GM12878 (cell line): ENCODE results near the gene RPGR. TPM values are rescaled to one million over a fixed set of nuclear protein-coding genes. Genes with fewer than 3 reads are reported as not detected.

Experiments
- ATAC-seq: fragments of 200-7000 bp; cut with Tn5 transposase; 3 replicates; pipeline ENCODE4 v1.9.1; 2020; ENCODE audit warnings: mild to moderate bottlenecking, moderate library complexity
- BruUV-seq: library from RNA; stranded (reverse); fragments of 400-500 nt; replicated peaks from 2 replicates; lab custom pipeline; 2021; lab: Mats Ljungman, UMichigan
- CTCF ChIA-PET: fragments of 300-600 bp; sonication (Branson Sonifier 250); formaldehyde crosslinking; extraction: SDS; loops from one replicate; lab custom pipeline; 2021; ENCODE audit warnings: inconsistent platforms; lab: Yijun Ruan, JAX
- POLR2A ChIA-PET: fragments of 350-600 bp; formaldehyde crosslinking; extraction: SDS; loops from one replicate; lab custom pipeline; 2021; ENCODE audit warnings: inconsistent platforms; lab: Charles Lee
- RAD21 ChIA-PET: fragments of 300-600 bp; sonication (Branson Sonifier 250); formaldehyde crosslinking; loops from one replicate; lab custom pipeline; 2023; ENCODE audit warnings: antibody characterized with exemption; ENCODE audit not compliant: unreplicated experiment; lab: Charles Lee
- SMC1A ChIA-PET: fragments of 300-600 bp; sonication (Branson Sonifier 250); formaldehyde crosslinking; loops from one replicate; lab custom pipeline; 2023; ENCODE audit not compliant: unreplicated experiment, uncharacterized antibody; lab: Charles Lee
- DNase-seq: peaks from one replicate; pipeline ENCODE4 v3.0.0-alpha.2; 2011; ENCODE audit warnings: low read depth, low spot score
- FAIRE-seq: peaks from 3 replicates; lab custom pipeline; 2011; peaks lifted over from hg19 to GRCh38; lab: Jason Lieb, UNC
- H2AFZ ChIP-seq: 2 replicates; pipeline ENCODE4 v1.6.0; 2011; ENCODE audit warnings: low read depth, low read length, control low read depth; ENCODE audit not compliant: control insufficient read depth
- H3K27ac ChIP-seq: 2 replicates; pipeline ENCODE4 v1.5.1; 2011; ENCODE audit warnings: control low read depth; ENCODE audit not compliant: control insufficient read depth, insufficient read depth
- H3K27me3 ChIP-seq, 2 experiments: replicated peaks in 1 of 2; 2 replicates each; pipeline versions ENCODE4 v1.6.0 to v1.6.1; 2011; ENCODE audit warnings: low read length in 1 of 2; ENCODE audit not compliant: control insufficient read depth in 2 of 2, insufficient read depth in 2 of 2
- H3K36me3 ChIP-seq, 2 experiments: 2 replicates each; pipeline ENCODE4 v1.5.1; 2011; ENCODE audit warnings: low read length in 1 of 2; ENCODE audit not compliant: control insufficient read depth in 2 of 2, insufficient read depth in 2 of 2
- H3K4me1 ChIP-seq: 2 replicates; pipeline ENCODE4 v1.6.1; 2011; ENCODE audit warnings: mild to moderate bottlenecking, low read length, moderate library complexity, mixed read lengths; ENCODE audit not compliant: control insufficient read depth, insufficient read depth
- H3K4me2 ChIP-seq: 2 replicates; pipeline ENCODE4 v1.6.0; 2011; ENCODE audit warnings: control low read depth; ENCODE audit not compliant: control insufficient read depth, insufficient read depth
- H3K4me3 ChIP-seq: fragments of 200-600 bp; sonication (generic); 2 replicates; pipeline ENCODE4 v1.5.1; 2016
- H3K79me2 ChIP-seq: 2 replicates; pipeline ENCODE4 v1.6.0; 2011; ENCODE audit warnings: low read length; ENCODE audit not compliant: control insufficient read depth, insufficient read depth
- H3K9ac ChIP-seq: 2 replicates; pipeline ENCODE4 v1.8.0; 2011; ENCODE audit warnings: low read length, control low read depth, mixed read lengths; ENCODE audit not compliant: control insufficient read depth, insufficient read depth
- H3K9me3 ChIP-seq: replicated peaks from 3 replicates; pipeline ENCODE4 v1.5.1; 2011; ENCODE audit warnings: mild to moderate bottlenecking, low read length; ENCODE audit not compliant: control insufficient read depth, insufficient read depth
- H4K20me1 ChIP-seq: 2 replicates; pipeline ENCODE4 v1.6.0; 2011; ENCODE audit not compliant: control insufficient read depth, insufficient read depth
- BHLHE40 ChIP-seq, 2 experiments: fragments of 450-650 bp in 1 of 2; IDR thresholded peaks; 2 replicates each; pipeline ENCODE4 v1.6.1; 2011 to 2017; ENCODE audit warnings: low read depth in 2 of 2, borderline replicate concordance in 1 of 2, improper control_type of control experiment in 1 of 2, low read length in 1 of 2, mild to moderate bottlenecking in 1 of 2
- CBFB ChIP-seq: IDR thresholded peaks from 2 replicates; pipeline ENCODE4 v1.6.1; 2016; ENCODE audit warnings: antibody characterized with exemption, low read depth
- CREB1 ChIP-seq: IDR thresholded peaks from 2 replicates; pipeline ENCODE4 v1.6.1; 2012; ENCODE audit warnings: low read depth, mild to moderate bottlenecking, inconsistent platforms
- EP300 ChIP-seq, 2 experiments: fragments of 150-350 bp in 1 of 2; IDR thresholded peaks; 2 replicates each; pipeline ENCODE4 v1.6.1; 2011 to 2012; ENCODE audit warnings: low read depth in 2 of 2, low read length in 2 of 2, borderline replicate concordance in 1 of 2, improper control_type of control experiment in 1 of 2, inconsistent platforms in 1 of 2; ENCODE audit not compliant: control insufficient read depth in 1 of 2
- MYB ChIP-seq: fragments of 150-350 bp; IDR thresholded peaks from 2 replicates; pipeline ENCODE4 v1.6.1; 2014; ENCODE audit warnings: mild to moderate bottlenecking, low read depth, low read length, borderline replicate concordance
- MYC ChIP-seq: IDR thresholded peaks from 2 replicates; pipeline ENCODE4 v1.6.1; 2011; ENCODE audit warnings: mild to moderate bottlenecking, low read length, moderate library complexity, inconsistent platforms; ENCODE audit not compliant: insufficient read depth, insufficient replicate concordance, insufficient read length, severe bottlenecking
- NFYB ChIP-seq: IDR thresholded peaks from 2 replicates; pipeline ENCODE4 v1.6.1; 2011; ENCODE audit warnings: low read depth, mild to moderate bottlenecking, low read length, improper control_type of control experiment, moderate library complexity; ENCODE audit not compliant: insufficient read depth
- NR2F1 ChIP-seq: fragments of 450-650 bp; conservative IDR thresholded peaks from 2 replicates; pipeline ENCODE4 v1.6.1; 2017; ENCODE audit warnings: mild to moderate bottlenecking
- STAT3 ChIP-seq: IDR thresholded peaks from 2 replicates; pipeline ENCODE4 v1.6.1; 2011; ENCODE audit warnings: low read depth, low read length, improper control_type of control experiment
- TBL1XR1 ChIP-seq: IDR thresholded peaks from 2 replicates; pipeline ENCODE4 v1.6.1; 2012; ENCODE audit warnings: low read depth, low read length, improper control_type of control experiment
- YBX1 ChIP-seq: fragments of 450-650 bp; IDR thresholded peaks from 2 replicates; pipeline ENCODE4 v1.6.1; 2016; ENCODE audit warnings: antibody characterized with exemption
- WGBS: methylation state at CpG from one replicate; pipeline ENCODE4 v1.1.6; 2016; ENCODE audit warnings: low lambda C conversion rate; ENCODE audit not compliant: insufficient replicate concordance, insufficient coverage; ENCODE audit errors: missing lambda C conversion rate; 5-methylcytosine and 5-hydroxymethylcytosine counted together
- in situ Hi-C: fragments of 300-500 bp; cut with MboI; formaldehyde crosslinking; loops from 9 replicates; pipeline ENCODE4 v1.14.3; 2018; ENCODE audit warnings: mixed read lengths
- intact Hi-C: fragments of 100-400 bp; cut with micrococcal nuclease; formaldehyde crosslinking; loops from one replicate; pipeline ENCODE4 v1.14.2; 2022; ENCODE audit not compliant: unreplicated experiment
- polyA plus RNA-seq, 11 experiments: library from polyadenylated mRNA; depleted of rRNA in 4 of 11; unstranded in 6 of 11; stranded (reverse) in 5 of 11; fragments of >200 nt; fragmentation: Nextera tagmentation in 4 of 11; fragmentation: Illumina TruSeq in 1 of 11; extraction: Ambion mirVana in 4 of 11; extraction: Trizol in 1 of 11; gene quantifications; 1 replicate in 1 of 11; 2 replicates in 10 of 11; pipeline versions ENCODE4 v1.2.1 to v1.2.3, GENCODE V29; 2011 to 2016; ENCODE audit warnings: inconsistent platforms in 2 of 11, missing spikeins in 2 of 11, low read depth in 1 of 11
- total RNA-seq, 4 experiments: library from RNA; depleted of rRNA in 3 of 4; stranded (reverse); fragments of >200 nt in 3 of 4; fragmentation: Illumina TruSeq in 1 of 4; extraction: Trizol in 1 of 4; gene quantifications; 2 replicates each; pipeline versions ENCODE4 v1.2.1 to v1.2.3, GENCODE V29; 2013 to 2021
- TF ChIP-seq, protein P1 (sequence below): IDR thresholded peaks from 2 replicates; pipeline ENCODE4 v1.6.1; 2011; ENCODE audit warnings: mild to moderate bottlenecking, low read depth, low read length, moderate library complexity; ENCODE audit not compliant: insufficient replicate concordance
- TF ChIP-seq, protein P2 (sequence below): IDR thresholded peaks from 2 replicates; pipeline ENCODE4 v1.6.1; 2011; ENCODE audit warnings: low read depth, low read length, improper control_type of control experiment, borderline replicate concordance
- TF ChIP-seq, protein P3 (sequence below): IDR thresholded peaks from 2 replicates; pipeline ENCODE4 v1.6.1; 2012; ENCODE audit warnings: improper control_type of control experiment, low read depth, low read length; ENCODE audit not compliant: insufficient replicate concordance
- TF ChIP-seq, protein P4 (sequence below): IDR thresholded peaks from 2 replicates; pipeline ENCODE4 v1.6.1; 2012; ENCODE audit warnings: low read length, inconsistent platforms

RPGR gene
- total and polyA plus RNA-seq, 10 of the 15 experiments (the other 5 are each of a cell fraction or from before 2014, with no cell fraction given), result 5.5 to 13.4 (median 7.6) TPM

DNA sequence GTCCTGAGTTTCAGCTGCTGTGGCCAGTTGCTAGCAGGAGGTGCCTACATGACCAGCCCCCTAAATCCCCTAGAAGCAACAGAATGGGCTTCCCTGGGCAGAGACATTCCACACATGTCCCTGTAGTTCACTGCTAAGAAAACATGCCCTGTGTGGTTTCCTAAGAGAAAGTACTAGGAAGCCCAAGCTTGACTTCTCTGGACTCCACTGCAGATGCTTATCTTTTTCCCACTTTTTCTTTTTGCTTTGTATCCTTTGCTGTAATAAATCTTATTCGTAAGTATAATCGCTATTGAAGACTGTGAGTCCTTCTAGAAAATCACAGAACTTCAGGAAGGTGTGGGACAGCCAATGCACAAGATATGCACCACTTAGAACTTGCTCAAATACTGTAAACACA lies 15.6 kb downstream of the RPGR start:
- intact Hi-C loops (no loop called here), in situ Hi-C loops (no loop called here)
- H3K27ac ChIP-seq, result no peak overlapping the region
- no peaks in the 10 kb centered on the region for H3K27me3 ChIP-seq
- SMC1A ChIA-PET, result no interaction called here
- WGBS, result 55% methylated on average over 2 of the region's 2 CpGs
- no peak for DNase-seq
- H3K4me1 ChIP-seq, result no peaks in the 10 kb centered on the region
- H2AFZ ChIP-seq, result no peak overlapping the region
- no peak for ATAC-seq
- POLR2A ChIA-PET, result no interaction called here
- H4K20me1 ChIP-seq, result no peaks in the 10 kb centered on the region
- H3K79me2 ChIP-seq, result no peaks in the 10 kb centered on the region
- no peak overlapping the region for H3K4me2 ChIP-seq
- no peak overlapping the region for H3K9ac ChIP-seq
- BruUV-seq, result no TSS peak
- CTCF ChIA-PET, result no interaction called here
- no peaks in the 10 kb centered on the region for H3K9me3 ChIP-seq
- no peak for FAIRE-seq
- RAD21 ChIA-PET, result no interaction called here
- no peaks in the 10 kb centered on the region for H3K36me3 ChIP-seq
- no peak overlapping the region for H3K4me3 ChIP-seq
- TF ChIP-seq, protein P1, sequence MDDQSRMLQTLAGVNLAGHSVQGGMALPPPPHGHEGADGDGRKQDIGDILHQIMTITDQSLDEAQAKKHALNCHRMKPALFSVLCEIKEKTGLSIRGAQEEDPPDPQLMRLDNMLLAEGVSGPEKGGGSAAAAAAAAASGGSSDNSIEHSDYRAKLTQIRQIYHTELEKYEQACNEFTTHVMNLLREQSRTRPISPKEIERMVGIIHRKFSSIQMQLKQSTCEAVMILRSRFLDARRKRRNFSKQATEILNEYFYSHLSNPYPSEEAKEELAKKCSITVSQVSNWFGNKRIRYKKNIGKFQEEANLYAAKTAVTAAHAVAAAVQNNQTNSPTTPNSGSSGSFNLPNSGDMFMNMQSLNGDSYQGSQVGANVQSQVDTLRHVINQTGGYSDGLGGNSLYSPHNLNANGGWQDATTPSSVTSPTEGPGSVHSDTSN, result no peak
- TF ChIP-seq NFYB (no peak), TBL1XR1 (no peak), CBFB (no peak), CREB1 (no peak), MYC (no peak), EP300 (IDR thresholded peaks at IDR 0.05; ENCODE audit: borderline replicate concordance in 1 of 2, control insufficient read depth in 1 of 2, low read depth in 2 of 2, low read length in 2 of 2) (no peak), STAT3 (no peak), YBX1 (no peak), NR2F1 (no peak), BHLHE40 (IDR thresholded peaks at IDR 0.05; ENCODE audit: borderline replicate concordance in 1 of 2, low read depth in 2 of 2, low read length in 1 of 2) (no peak), MYB (no peak)
- TF ChIP-seq, protein P2, sequence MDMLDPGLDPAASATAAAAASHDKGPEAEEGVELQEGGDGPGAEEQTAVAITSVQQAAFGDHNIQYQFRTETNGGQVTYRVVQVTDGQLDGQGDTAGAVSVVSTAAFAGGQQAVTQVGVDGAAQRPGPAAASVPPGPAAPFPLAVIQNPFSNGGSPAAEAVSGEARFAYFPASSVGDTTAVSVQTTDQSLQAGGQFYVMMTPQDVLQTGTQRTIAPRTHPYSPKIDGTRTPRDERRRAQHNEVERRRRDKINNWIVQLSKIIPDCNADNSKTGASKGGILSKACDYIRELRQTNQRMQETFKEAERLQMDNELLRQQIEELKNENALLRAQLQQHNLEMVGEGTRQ, result no peak
- TF ChIP-seq, protein P3, sequence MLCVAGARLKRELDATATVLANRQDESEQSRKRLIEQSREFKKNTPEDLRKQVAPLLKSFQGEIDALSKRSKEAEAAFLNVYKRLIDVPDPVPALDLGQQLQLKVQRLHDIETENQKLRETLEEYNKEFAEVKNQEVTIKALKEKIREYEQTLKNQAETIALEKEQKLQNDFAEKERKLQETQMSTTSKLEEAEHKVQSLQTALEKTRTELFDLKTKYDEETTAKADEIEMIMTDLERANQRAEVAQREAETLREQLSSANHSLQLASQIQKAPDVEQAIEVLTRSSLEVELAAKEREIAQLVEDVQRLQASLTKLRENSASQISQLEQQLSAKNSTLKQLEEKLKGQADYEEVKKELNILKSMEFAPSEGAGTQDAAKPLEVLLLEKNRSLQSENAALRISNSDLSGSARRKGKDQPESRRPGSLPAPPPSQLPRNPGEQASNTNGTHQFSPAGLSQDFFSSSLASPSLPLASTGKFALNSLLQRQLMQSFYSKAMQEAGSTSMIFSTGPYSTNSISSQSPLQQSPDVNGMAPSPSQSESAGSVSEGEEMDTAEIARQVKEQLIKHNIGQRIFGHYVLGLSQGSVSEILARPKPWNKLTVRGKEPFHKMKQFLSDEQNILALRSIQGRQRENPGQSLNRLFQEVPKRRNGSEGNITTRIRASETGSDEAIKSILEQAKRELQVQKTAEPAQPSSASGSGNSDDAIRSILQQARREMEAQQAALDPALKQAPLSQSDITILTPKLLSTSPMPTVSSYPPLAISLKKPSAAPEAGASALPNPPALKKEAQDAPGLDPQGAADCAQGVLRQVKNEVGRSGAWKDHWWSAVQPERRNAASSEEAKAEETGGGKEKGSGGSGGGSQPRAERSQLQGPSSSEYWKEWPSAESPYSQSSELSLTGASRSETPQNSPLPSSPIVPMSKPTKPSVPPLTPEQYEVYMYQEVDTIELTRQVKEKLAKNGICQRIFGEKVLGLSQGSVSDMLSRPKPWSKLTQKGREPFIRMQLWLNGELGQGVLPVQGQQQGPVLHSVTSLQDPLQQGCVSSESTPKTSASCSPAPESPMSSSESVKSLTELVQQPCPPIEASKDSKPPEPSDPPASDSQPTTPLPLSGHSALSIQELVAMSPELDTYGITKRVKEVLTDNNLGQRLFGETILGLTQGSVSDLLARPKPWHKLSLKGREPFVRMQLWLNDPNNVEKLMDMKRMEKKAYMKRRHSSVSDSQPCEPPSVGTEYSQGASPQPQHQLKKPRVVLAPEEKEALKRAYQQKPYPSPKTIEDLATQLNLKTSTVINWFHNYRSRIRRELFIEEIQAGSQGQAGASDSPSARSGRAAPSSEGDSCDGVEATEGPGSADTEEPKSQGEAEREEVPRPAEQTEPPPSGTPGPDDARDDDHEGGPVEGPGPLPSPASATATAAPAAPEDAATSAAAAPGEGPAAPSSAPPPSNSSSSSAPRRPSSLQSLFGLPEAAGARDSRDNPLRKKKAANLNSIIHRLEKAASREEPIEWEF, result no peak
- TF ChIP-seq, protein P4, sequence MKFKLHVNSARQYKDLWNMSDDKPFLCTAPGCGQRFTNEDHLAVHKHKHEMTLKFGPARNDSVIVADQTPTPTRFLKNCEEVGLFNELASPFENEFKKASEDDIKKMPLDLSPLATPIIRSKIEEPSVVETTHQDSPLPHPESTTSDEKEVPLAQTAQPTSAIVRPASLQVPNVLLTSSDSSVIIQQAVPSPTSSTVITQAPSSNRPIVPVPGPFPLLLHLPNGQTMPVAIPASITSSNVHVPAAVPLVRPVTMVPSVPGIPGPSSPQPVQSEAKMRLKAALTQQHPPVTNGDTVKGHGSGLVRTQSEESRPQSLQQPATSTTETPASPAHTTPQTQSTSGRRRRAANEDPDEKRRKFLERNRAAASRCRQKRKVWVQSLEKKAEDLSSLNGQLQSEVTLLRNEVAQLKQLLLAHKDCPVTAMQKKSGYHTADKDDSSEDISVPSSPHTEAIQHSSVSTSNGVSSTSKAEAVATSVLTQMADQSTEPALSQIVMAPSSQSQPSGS, result no peak
